Renal cortical epithelial cell (primary cell): ENCODE results near the gene GAK. TPM values are rescaled to one million over a fixed set of nuclear protein-coding genes. Genes with fewer than 3 reads are reported as not detected.
"Not testable (repeated sequence)": the region's sequence is repeated elsewhere in the genome, so short reads cannot be mapped to it uniquely, and the experiment has no call there.

ENCODE experiments used
- DNase-seq: peaks from one replicate; pipeline ENCODE4 v3.0.0-alpha.2; 2011; ENCODE audit warnings: low read depth
- total RNA-seq: library from RNA; depleted of rRNA; stranded (reverse); fragments of >200 nt; gene quantifications from 2 replicates; pipeline ENCODE4 v1.2.3, GENCODE V29; 2014

Gene GAK
- total RNA-seq, 1 donor from 2014 or later = 78.6 TPM

GRCh38 chr4:819401-820229 is 112.5 kb downstream of the GAK start:
- no peak for DNase-seq

- DNase-seq = no peak
Measured at GRCh38 chr4:818106-818921, 113.8 kb downstream of the GAK start.

GRCh38 chr4:815464-816146 is 116.5 kb downstream of the GAK start:
- peak; percentile 61 for DNase-seq

- no peak for DNase-seq
Measured at GRCh38 chr4:814312-814850, 117.7 kb downstream of the GAK start.

GRCh38 chr4:813900-814299 is 118.2 kb downstream of the GAK start:
- DNase-seq = no peak

GRCh38 chr4:808860-809570 is 123.1 kb downstream of the GAK start:
- no peak for DNase-seq

- DNase-seq = no peak
Measured at GRCh38 chr4:807792-808191, 124.3 kb downstream of the GAK start.

GRCh38 chr4:806979-807378 is 125.1 kb downstream of the GAK start:
- not testable (repeated sequence) for DNase-seq

GRCh38 chr4:804804-805203 is 127.3 kb downstream of the GAK start:
- DNase-seq = no peak

GRCh38 chr4:803884-804283 is 128.2 kb downstream of the GAK start:
- DNase-seq = no peak

GRCh38 chr4:801436-802124 is 130.5 kb downstream of the GAK start:
- DNase-seq = peak; percentile 19

Other genes with a start within 250 kb of the GAK start
- gene SLC49A3, start 243.2 kb downstream of the GAK start, total RNA-seq = 3.7 and 4.3 TPM in 2 replicates
- gene PCGF3, start 226.5 kb downstream of the GAK start, total RNA-seq = 34.7 and 86.6 TPM in 2 replicates
- under 0.01 and 0.15 TPM in 2 replicates for gene CPLX1, start 106.2 kb downstream of the GAK start, total RNA-seq
- gene TMEM175, start 144 bp upstream of the GAK start, total RNA-seq = 2.3 and 12.1 TPM in 2 replicates
- 21.8 and 23.8 TPM in 2 replicates for gene DGKQ, start 41.3 kb upstream of the GAK start, total RNA-seq
- 3.3 and 21.0 TPM in 2 replicates for gene IDUA, start 54.7 kb upstream of the GAK start, total RNA-seq
- 1.4 and 3.1 TPM in 2 replicates for gene SLC26A1, start 61.1 kb upstream of the GAK start, total RNA-seq
- gene FGFRL1, start 79.3 kb upstream of the GAK start, total RNA-seq = 14.1 and 48.5 TPM in 2 replicates
- gene RNF212, start 181.2 kb upstream of the GAK start, total RNA-seq = 0.52 and 8.8 TPM in 2 replicates
- 6.6 and 141 TPM in 2 replicates for gene SPON2, start 240.3 kb upstream of the GAK start, total RNA-seq